GM21528 (cell line): ENCODE results near the gene PRMT5.

Source experiments
- ATAC-seq: cut with Tn5 transposase; IDR thresholded peaks from one replicate; pipeline ENCODE4 v1.9.1; 2021; ENCODE audit warnings: mild to moderate bottlenecking, moderate library complexity; ENCODE audit not compliant: unreplicated experiment, low FRiP score

The PRMT5 gene

DNA sequence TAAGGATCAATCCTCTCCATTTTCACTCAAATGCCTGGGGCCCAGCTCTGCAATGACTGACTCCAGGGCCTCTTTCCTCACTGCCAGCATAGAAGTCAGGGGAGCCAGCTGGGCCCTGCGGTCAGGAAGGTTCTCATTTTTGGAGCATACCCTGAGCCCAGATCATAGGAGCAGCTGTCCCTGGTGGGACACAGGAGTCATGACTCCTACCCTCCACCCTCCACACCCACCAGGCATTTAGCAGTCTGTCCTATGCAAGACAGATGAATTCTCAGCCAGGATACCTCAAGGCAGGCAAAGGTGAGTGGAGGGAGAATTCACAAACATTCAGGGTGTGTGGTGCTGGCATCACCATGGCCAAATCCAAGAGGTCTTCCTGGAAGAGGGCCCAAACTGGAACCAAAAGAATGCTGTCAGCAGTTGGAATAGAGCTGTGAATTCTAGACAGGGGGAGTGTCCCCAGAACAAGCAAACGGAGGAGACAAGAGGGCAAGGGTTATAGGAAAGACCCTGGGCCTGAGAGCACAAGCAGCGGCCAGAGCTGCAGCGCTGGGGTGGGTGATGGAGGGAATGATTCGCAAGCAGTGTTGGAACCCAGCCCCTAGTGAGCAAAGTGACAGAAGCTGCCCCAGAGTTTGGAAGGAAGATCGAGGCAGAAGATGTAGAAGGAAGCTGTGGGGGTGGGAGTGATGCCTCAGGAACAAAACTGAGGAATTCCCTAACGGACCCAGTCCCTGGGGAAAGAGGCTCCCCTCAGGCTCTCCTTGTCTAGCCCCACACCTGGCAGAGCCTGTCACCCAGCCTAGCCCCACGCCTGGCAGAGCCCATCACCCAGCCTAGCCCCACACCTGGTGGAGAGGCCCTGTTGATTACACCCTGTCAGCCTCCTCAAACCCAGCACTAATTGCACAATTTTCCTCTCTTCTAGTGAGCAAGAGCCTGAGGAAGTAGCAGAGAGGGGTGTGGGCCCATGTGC, 50.6 kb downstream of the PRMT5 start:
- no peak for ATAC-seq

DNA sequence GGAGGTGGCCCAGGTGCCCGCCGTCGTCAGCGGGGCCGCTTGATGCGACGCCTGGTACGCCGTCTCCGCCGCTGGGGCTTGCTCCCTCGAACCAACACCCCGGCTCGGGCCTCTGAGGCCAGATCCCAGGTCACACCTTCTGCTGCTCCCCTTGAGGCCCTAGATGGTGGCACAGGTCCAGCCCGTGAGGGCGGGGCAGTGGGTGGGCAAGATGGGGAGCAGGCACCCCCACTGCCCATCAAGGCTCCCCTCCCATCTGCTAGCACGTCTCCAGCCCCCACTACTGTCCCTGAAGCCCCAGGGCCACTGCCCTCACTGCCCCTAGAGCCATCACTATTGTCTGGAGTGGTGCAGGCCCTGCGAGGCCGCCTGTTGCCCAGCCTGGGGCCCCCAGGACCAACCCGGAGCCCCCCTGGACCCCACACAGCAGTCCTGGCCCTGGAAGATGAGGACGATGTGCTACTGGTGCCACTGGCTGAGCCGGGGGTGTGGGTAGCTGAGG, 52.1 kb downstream of the PRMT5 start:
- ATAC-seq = no peak

DNA sequence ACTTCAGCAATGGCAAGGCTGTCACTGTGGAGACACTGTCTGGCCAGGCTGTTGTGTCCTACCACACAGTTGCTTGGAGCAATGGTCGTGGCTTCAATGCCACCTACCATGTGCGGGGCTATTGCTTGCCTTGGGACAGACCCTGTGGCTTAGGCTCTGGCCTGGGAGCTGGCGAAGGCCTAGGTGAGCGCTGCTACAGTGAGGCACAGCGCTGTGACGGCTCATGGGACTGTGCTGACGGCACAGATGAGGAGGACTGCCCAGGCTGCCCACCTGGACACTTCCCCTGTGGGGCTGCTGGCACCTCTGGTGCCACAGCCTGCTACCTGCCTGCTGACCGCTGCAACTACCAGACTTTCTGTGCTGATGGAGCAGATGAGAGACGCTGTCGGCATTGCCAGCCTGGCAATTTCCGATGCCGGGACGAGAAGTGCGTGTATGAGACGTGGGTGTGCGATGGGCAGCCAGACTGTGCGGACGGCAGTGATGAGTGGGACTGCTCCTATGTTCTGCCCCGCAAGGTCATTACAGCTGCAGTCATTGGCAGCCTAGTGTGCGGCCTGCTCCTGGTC, 53.3 kb downstream of the PRMT5 start:
- no peak for ATAC-seq

DNA sequence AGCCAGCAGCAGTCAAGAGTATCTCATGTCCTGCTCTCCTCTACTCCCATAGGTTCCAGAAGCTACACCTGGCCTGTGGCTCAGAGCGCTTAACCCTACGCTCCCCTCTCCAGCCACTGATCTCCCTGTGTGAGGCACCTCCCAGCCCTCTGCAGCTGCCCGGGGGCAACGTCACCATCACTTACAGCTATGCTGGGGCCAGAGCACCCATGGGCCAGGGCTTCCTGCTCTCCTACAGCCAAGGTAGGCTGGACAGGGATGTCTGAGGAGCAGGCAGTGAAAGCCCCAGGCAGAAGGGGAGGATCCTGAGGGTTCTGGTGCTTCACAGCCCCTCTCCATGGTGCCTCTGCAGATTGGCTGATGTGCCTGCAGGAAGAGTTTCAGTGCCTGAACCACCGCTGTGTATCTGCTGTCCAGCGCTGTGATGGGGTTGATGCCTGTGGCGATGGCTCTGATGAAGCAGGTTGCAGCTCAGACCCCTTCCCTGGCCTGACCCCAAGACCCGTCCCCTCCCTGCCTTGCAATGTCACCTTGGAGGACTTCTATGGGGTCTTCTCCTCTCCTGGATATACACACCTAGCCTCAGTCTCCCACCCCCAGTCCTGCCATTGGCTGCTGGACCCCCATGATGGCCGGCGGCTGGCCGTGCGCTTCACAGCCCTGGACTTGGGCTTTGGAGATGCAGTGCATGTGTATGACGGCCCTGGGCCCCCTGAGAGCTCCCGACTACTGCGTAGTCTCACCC, 54.0 kb downstream of the PRMT5 start:
- no peak for ATAC-seq

DNA sequence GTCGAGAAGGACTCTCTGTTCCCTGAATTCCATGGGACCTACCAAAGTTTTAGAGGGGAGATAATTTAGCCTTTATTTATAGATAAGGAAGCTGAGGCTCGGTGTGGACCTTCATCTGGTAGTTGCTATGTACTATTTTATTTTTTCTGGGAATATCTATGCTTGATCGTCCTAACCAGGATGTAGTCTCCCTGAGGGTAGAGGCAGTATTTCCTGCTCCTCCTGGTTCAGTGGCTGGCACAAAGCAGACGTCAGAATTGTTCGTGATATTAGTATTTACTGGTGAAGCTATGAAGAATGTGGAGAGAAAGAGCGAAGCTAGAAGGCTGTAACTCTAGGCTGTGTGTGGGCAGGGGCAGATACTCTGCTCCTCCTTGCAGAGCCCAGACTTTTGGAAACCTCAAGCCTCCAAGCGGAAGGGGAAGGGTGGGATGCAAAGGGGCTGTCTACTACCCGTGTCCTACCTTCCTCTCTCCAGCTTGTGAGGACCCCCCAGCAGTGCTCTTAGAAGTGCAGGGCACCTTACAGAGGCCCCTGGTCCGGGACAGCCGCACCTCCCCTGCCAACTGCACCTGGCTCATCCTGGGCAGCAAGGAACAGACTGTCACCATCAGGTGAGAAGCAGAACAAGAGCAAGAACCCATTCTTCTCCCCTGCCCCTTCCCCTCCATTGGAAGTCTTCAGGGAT, 56.2 kb downstream of the PRMT5 start:
- no peak for ATAC-seq

DNA sequence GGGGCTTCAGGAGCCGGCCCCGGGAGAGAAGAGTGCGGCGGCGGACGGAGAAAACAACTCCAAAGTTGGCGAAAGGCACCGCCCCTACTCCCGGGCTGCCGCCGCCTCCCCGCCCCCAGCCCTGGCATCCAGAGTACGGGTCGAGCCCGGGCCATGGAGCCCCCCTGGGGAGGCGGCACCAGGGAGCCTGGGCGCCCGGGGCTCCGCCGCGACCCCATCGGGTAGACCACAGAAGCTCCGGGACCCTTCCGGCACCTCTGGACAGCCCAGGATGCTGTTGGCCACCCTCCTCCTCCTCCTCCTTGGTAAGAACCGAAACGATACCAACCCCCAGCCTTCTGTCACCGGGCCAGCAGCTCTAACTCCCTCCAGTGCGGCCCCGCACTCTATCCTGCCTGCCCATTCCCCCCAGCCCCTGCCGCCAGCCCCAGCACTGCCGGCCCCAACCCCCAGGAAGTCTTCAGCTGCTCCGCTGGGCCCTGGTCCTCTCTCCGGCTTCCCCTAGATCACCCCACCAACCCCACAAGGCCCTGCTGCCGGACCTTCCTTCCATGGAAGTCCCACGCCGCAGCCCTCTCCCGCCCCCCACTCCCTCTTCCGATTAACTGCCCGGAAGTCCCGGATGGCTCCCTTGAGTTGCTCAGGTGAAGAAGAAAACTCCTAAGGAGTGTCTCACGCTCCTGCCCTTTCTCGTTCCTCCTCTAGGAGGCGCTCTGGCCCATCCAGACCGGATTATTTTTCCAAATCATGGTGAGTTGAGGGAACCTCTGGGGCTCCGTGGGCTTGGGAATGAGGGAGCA, 56.9 kb downstream of the PRMT5 start:
- ATAC-seq = peak; percentile 14

DNA sequence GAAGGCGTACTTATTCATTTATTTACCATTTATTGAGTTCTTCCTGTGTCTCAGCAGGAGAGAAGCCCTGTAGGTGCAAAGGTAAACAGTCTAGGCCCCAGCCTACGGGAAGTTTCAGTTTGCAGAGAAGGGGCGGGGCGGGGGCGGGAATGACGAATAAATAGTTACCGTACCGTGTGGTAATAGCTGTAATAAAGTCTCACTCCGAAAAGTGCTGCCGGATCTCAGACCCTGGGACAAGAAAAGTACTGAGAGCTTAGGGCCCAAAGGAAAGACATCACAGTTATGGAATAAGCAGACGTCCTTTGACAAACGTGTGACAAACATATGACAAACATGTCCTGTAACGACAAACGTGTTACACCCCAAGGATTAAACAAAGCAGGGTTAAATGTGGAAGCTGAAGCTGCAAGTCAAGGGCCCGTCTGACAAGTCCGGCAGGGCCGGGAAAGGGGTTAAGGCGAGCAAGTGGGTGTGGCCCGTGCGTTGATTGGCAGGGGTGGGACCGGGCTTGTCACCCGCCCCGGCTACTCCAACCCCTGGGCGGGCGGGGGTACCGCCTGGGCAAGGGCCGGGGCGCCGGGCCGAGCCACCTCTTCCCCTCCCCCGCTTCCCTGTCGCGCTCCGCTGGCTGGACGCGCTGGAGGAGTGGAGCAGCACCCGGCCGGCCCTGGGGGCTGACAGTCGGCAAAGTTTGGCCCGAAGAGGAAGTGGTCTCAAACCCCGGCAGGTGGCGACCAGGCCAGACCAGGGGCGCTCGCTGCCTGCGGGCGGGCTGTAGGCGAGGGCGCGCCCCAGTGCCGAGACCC, 57.7 kb downstream of the PRMT5 start, which contains the start of gene LRP10:
LRP10 (plus strand) TSS at position 517 of the 809 bp plus-strand sequence. CDS start 564 bp downstream, outside the sequence.
- ATAC-seq = peak; percentile 80

DNA sequence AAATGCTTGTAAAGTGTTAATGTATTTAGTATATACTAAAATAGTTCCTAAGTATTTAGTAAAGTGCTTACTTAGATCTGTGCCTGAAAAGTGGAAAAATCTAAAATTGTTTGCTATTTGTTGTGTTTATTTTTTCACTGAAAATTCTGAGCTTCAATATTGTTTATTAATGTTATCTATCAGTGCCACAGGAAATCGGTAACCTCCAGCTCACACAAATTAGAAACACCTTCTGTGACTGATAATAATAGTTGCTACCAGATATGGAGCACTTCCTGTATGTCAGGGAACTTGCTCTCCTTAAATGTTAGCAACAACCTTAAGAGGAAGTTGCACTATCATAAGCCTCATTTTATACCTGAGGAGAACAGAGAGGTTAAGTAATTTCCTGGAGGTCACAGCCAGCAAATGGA, 58.4 kb downstream of the PRMT5 start:
- ATAC-seq = peak; percentile 41
